Stimulated activated naive CD8-positive, alpha-beta T cell treated with anti-CD3 and anti-CD28 coated beads, Interleukin-15, Interleukin-2, amounts not matched to agents 100 ng/mL and 50 ng/mL, for 24 hours (primary cell): ENCODE data around the gene CPT2.

ENCODE experiments used
- H3K27ac Mint-ChIP-seq: one replicate; pipeline ENCODE4 v1.8.0; 2021; ENCODE audit warnings: mild to moderate bottlenecking, mixed read lengths
- H3K27me3 Mint-ChIP-seq: one replicate; pipeline ENCODE4 v1.8.0; 2021; ENCODE audit warnings: mixed read lengths
- H3K36me3 Mint-ChIP-seq: one replicate; pipeline ENCODE4 v1.8.0; 2021; ENCODE audit warnings: low read depth, mixed read lengths
- H3K4me1 Mint-ChIP-seq: one replicate; pipeline ENCODE4 v1.8.0; 2021; ENCODE audit warnings: low read depth, mixed read lengths
- H3K4me3 Mint-ChIP-seq: one replicate; pipeline ENCODE4 v1.8.0; 2021; ENCODE audit warnings: mild to moderate bottlenecking, mixed read lengths
- H3K9me3 Mint-ChIP-seq: one replicate; pipeline ENCODE4 v1.8.0; 2021; ENCODE audit warnings: mixed read lengths

CPT2 gene

GRCh38 chr1:53220171-53220961 is 23.7 kb downstream of the CPT2 start, which contains the start of gene CZIB:
TSS of gene CZIB (minus strand) at chr1:53220634. CDS start at chr1:53220575, 59 bp downstream.
- Mint-ChIP-seq H3K4me3 (peak within 1 kb of the TSS; percentile 86), H3K4me1 (peaks cover 25% of the 10 kb centered on the region), H3K9me3 (no peaks in the 10 kb centered on the region), H3K27ac (peak within 1 kb of the TSS; percentile 95), H3K27me3 (no peaks in the 10 kb centered on the region), H3K36me3 (peaks cover 2% of the 10 kb centered on the region)

DNA sequence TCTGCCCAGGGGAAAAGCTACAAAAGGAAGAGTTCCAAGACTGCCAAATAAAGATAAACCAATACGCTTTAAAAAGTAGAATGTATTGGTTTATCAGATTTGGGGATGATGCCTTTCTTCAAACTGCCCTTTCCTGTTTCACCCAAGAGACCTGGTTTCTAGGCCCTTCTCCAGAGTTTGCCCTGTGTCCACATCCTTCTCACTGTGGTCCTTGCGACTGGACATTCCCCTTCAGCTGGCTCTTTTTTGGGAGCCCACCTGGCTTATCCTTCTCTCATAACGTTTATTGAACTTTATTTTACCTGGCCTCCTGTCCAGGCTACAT is 24.3 kb downstream of the CPT2 start:
- Mint-ChIP-seq H3K27ac (peak overlapping the region; percentile 95), H3K9me3 (no peaks in the 10 kb centered on the region)

DNA sequence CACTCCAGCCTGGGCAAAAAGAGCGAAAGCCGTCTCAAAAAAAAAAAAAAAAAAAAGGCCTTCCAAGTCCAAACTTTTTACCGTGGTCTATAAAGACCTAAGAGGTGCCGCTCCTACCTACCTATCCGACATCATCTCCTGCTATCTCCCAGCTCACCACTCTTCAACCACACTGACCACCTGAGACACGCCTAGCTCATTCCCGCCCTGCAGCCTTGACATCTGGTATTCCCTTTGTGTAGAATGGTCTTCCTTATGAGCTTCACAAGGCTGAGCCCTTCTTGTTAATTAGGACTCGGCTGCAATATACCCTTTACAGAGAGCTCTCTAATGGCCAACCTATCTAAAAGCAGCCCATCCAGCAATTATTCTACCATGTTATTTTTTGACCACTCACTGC is 41.0 kb downstream of the CPT2 start:
- peak overlapping the region; percentile 96 for H3K27ac Mint-ChIP-seq
- peaks cover 32% of the 10 kb centered on the region for H3K4me1 Mint-ChIP-seq
- no peaks in the 10 kb centered on the region for H3K27me3 Mint-ChIP-seq
- no peaks in the 10 kb centered on the region for H3K9me3 Mint-ChIP-seq
- H3K36me3 Mint-ChIP-seq = peaks cover 35% of the 10 kb centered on the region
- peak overlapping the region; percentile 97 for H3K4me3 Mint-ChIP-seq

More for the DNA sequence above, 24.3 kb downstream of the CPT2 start:
- no peaks in the 10 kb centered on the region for H3K36me3 Mint-ChIP-seq
- H3K27me3 Mint-ChIP-seq = no peaks in the 10 kb centered on the region
- H3K4me3 Mint-ChIP-seq = peak overlapping the region; percentile 86
- H3K4me1 Mint-ChIP-seq = peaks cover 25% of the 10 kb centered on the region

GRCh38 chr1:53238197-53239155 is 41.9 kb downstream of the CPT2 start, which contains the start of gene MAGOH:
TSS of gene MAGOH (minus strand) at chr1:53238518. CDS start at chr1:53238448, 70 bp downstream.
- Mint-ChIP-seq H3K27me3 (no peaks in the 10 kb centered on the region), H3K27ac (peak within 1 kb of the TSS; percentile 96), H3K4me1 (peaks cover 32% of the 10 kb centered on the region), H3K4me3 (peak within 1 kb of the TSS; percentile 97), H3K36me3 (peaks cover 27% of the 10 kb centered on the region), H3K9me3 (no peaks in the 10 kb centered on the region)

GRCh38 chr1:53241828-53242227 is 45.2 kb downstream of the CPT2 start:
- H3K4me1 Mint-ChIP-seq = peaks cover 22% of the 10 kb centered on the region
- H3K4me3 Mint-ChIP-seq = no peak overlapping the region
- no peaks in the 10 kb centered on the region for H3K9me3 Mint-ChIP-seq
- no peak overlapping the region for H3K27ac Mint-ChIP-seq
- peaks cover 23% of the 10 kb centered on the region for H3K36me3 Mint-ChIP-seq
- no peaks in the 10 kb centered on the region for H3K27me3 Mint-ChIP-seq

- H3K9me3 Mint-ChIP-seq = no peaks in the 10 kb centered on the region
- peaks cover 29% of the 10 kb centered on the region for H3K36me3 Mint-ChIP-seq
- H3K4me3 Mint-ChIP-seq = no peak overlapping the region
- no peak overlapping the region for H3K27ac Mint-ChIP-seq
- H3K4me1 Mint-ChIP-seq = peaks cover 17% of the 10 kb centered on the region
- no peaks in the 10 kb centered on the region for H3K27me3 Mint-ChIP-seq
Measured at GRCh38 chr1:53242381-53242780, 45.8 kb downstream of the CPT2 start.

DNA sequence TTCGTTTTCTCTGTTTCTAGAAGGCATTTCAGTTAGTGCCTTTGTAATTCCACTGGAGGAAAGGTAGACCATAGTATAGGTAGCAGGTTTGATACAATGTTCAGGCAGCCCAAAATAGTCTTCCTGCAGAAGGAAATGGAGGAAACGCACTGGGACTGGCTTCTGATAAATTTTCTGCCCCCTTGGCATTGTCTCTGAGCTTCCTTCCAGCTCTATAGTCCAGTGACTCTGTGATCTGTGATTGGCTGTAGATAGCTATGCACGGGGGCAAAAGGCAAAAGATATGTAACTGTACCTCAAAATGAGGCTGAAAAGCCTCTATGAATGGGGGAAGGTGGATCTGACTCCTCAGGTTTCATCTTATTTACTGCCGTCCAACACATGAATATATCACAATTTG is 47.5 kb downstream of the CPT2 start:
- Mint-ChIP-seq H3K9me3 (no peaks in the 10 kb centered on the region), H3K4me3 (no peak overlapping the region), H3K27ac (no peak overlapping the region), H3K36me3 (peaks cover 43% of the 10 kb centered on the region), H3K27me3 (no peaks in the 10 kb centered on the region), H3K4me1 (peaks cover under 1% of the 10 kb centered on the region)

- Mint-ChIP-seq H3K36me3 (peaks cover 66% of the 10 kb centered on the region), H3K4me1 (no peaks in the 10 kb centered on the region), H3K27me3 (no peaks in the 10 kb centered on the region), H3K9me3 (no peaks in the 10 kb centered on the region), H3K27ac (no peak overlapping the region), H3K4me3 (no peak overlapping the region)
Measured at GRCh38 chr1:53246261-53247134, 49.9 kb downstream of the CPT2 start.

DNA sequence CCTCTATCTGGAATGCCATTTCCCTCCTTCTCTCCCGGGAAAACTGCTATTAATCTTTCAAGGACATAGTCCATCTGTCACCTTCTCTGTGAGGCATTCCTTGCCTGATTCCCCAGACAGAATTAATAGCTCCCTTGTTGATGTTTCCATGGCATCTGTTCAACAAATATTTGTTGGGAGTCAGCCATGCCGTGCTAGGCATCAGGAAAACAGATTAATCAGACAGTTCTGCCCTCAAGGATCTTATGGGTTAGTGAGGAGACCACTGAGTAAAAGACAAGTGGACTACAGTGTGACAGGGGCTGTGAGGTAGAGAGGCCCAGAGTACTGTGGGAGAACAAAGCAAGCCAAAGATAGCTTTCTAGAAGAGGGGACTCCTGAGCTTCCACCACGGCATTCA is 53.1 kb downstream of the CPT2 start:
- H3K4me3 Mint-ChIP-seq = no peak overlapping the region
- H3K27ac Mint-ChIP-seq = peak overlapping the region; percentile 37
- H3K4me1 Mint-ChIP-seq = no peaks in the 10 kb centered on the region
- H3K36me3 Mint-ChIP-seq = peaks cover 85% of the 10 kb centered on the region
- no peaks in the 10 kb centered on the region for H3K9me3 Mint-ChIP-seq
- no peaks in the 10 kb centered on the region for H3K27me3 Mint-ChIP-seq

DNA sequence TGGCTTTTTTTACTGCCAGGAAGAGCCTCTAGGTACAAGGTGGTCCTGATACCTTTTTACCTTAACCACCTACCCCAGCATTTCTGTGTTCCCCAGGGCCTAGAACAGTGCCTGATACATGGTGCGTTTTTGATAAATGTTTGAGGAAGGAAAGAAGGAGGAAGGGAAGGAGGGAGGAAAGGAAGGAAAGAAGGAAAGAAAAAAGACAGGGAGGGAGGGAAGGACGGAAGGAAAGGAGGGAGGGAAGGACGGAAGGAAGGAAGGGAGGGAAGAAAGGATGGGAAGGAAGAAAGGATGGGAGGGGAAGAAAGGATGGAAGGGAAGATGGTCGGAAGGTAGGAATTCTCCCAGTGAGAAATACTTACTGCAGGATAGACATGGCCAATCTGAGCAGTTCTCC is 53.7 kb downstream of the CPT2 start:
- no peak overlapping the region for H3K27ac Mint-ChIP-seq
- no peak overlapping the region for H3K4me3 Mint-ChIP-seq
- H3K27me3 Mint-ChIP-seq = no peaks in the 10 kb centered on the region
- no peaks in the 10 kb centered on the region for H3K4me1 Mint-ChIP-seq
- H3K9me3 Mint-ChIP-seq = no peaks in the 10 kb centered on the region
- peaks cover 84% of the 10 kb centered on the region for H3K36me3 Mint-ChIP-seq

DNA sequence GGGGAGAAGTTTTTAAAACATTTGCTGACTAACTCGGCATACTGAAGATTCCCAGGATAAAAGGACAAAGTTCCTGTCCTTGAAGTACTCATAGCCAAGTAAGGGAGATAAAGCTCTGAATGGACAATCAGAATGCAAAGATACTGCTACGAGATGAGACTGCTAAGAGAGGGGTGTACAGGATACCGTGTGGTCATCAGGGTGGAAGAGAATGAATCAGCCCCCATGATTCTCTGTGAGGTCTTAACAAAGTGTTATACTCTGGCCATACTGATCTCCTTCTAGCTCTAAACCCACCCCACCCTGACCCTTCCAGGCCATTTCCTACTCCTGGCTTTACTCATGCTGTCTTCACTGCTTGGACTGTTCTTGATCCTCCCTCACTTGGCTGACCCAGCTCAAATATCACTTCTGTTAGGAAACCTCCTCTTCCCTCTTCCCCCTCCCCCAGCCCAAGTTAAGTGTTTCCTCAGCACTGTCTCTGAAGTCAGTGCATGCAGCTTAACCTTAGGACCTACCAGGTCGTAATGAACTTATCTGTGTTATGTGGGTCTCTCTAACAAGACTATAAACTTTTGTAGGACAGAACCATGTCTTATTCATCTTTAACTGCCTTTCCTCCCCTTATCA is 57.5 kb downstream of the CPT2 start:
- no peak overlapping the region for H3K27ac Mint-ChIP-seq
- no peak overlapping the region for H3K4me3 Mint-ChIP-seq
- no peaks in the 10 kb centered on the region for H3K9me3 Mint-ChIP-seq
- no peaks in the 10 kb centered on the region for H3K4me1 Mint-ChIP-seq
- peaks cover 86% of the 10 kb centered on the region for H3K36me3 Mint-ChIP-seq
- H3K27me3 Mint-ChIP-seq = no peaks in the 10 kb centered on the region

DNA sequence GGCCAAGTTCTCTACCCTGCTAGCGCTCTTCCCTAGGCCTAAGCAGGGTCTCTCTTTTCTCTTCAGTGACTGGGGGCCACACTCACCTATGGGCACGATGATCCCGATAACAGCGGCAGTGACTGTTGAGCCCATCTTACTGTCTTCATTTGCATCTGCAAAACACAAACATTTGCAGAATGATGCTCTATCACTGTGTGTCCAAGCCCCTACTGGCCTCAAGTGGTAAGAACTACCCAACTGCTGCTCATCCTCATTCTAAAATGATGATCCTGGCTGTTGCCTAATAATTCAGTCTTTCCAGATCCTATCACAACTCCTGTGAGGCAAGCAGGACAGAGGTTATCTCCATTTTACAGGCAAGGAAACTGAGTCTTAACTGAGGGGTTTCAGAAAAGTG is 58.4 kb downstream of the CPT2 start:
- Mint-ChIP-seq H3K4me1 (no peaks in the 10 kb centered on the region), H3K27me3 (no peaks in the 10 kb centered on the region), H3K4me3 (no peak overlapping the region), H3K9me3 (no peaks in the 10 kb centered on the region), H3K27ac (no peak overlapping the region), H3K36me3 (peaks cover 84% of the 10 kb centered on the region)

DNA sequence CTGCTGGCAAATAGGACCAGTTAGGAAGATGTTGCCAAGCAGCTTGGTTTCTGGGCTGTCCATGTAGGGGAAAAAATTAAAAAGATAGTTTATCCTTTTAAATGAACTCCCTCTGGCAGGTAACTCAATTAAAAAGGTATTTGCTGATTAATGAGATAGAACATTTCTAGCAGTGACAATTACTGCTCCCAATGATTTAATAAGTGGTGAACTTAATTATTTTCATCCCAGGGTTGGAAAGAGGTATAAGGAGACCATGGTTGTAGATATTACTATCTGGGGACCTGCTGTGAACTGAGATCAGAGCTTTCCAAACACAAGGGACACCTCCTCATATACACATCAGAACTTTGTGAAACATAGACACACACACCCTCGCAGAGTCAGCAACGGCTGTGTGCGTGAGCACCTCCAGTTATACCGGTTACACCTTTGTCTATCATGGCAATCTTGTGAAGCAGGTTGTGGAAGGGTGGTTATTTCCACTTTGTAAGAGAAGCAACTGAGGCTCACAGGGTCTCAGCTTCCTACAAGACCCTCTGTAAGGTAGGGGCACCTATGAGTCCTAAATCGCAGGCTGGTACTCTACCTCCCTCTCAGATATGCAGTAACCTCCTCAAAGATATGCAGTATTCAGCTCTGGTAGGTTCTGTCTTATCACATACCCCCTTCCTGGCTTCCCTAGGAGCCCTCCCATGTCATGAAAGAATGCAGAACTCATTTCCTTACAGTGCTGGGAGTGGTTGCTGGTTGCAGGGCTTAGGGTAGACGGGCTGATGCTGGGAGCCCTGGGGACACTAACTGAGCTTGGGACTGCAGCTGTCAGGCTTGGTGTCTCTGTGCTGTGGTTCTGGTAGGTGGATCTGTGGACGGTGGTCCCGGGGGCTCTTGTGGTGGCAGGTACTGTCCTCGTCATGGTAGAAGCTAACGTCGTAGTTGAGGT is 60.2 kb downstream of the CPT2 start:
- no peak overlapping the region for H3K27ac Mint-ChIP-seq
- H3K27me3 Mint-ChIP-seq = no peaks in the 10 kb centered on the region
- no peaks in the 10 kb centered on the region for H3K9me3 Mint-ChIP-seq
- peaks cover 83% of the 10 kb centered on the region for H3K36me3 Mint-ChIP-seq
- no peaks in the 10 kb centered on the region for H3K4me1 Mint-ChIP-seq
- H3K4me3 Mint-ChIP-seq = no peak overlapping the region
